NCI-H187 (cell line): Measurements from ENCODE around the gene MFSD12.

Experiments used
- DNase-seq, 2 experiments: peaks; one replicate each; lab custom pipeline; 2025; lab: John Stamatoyannopoulos, UW

The MFSD12 gene

GRCh38 chr19:3506384-3507340 is 50.7 kb downstream of the MFSD12 start:
- no peak for DNase-seq

- peak; percentile 97 to 99 for DNase-seq
These were observed 51.6 kb downstream of the MFSD12 start, which contains the start of gene FZR1 for GRCh38 chr19:3505598-3506383. Gene FZR1 (plus strand): TSS chr19:3506311. CDS start chr19:3522990, 16,679 bp downstream.

GRCh38 chr19:3504735-3505134 is 52.7 kb downstream of the MFSD12 start:
- DNase-seq, result no peak

- DNase-seq, result no peak
These were observed 54.3 kb downstream of the MFSD12 start for GRCh38 chr19:3503036-3503572.

GRCh38 chr19:3501780-3502179 is 55.6 kb downstream of the MFSD12 start:
- DNase-seq, result no peak

- peak; percentile 96 to 98 for DNase-seq
These were observed 56.8 kb downstream of the MFSD12 start, which contains the start of gene DOHH for GRCh38 chr19:3500429-3501101. Gene DOHH (minus strand): TSS chr19:3500674. CDS start chr19:3496814, 3,860 bp downstream.

GRCh38 chr19:3499738-3500428 is 57.5 kb downstream of the MFSD12 start:
- DNase-seq, result no peak

- DNase-seq, result no peak
These were observed 59.4 kb downstream of the MFSD12 start for GRCh38 chr19:3497757-3498520.

GRCh38 chr19:3496392-3497273 is 60.8 kb downstream of the MFSD12 start:
- DNase-seq, result no peak

- no peak for DNase-seq
These were observed 62.8 kb downstream of the MFSD12 start for GRCh38 chr19:3494559-3494958.
